ENCODE results near the gene RAB44. TPM values are rescaled to one million over a fixed set of nuclear protein-coding genes. Genes with fewer than 3 reads are reported as not detected.

Gene RAB44
- total and polyA plus RNA-seq, 9 of the 15 experiments (the other 6 are each of a cell fraction or from before 2014, with no cell fraction given): not detected

- TF ChIP-seq, protein P1, sequence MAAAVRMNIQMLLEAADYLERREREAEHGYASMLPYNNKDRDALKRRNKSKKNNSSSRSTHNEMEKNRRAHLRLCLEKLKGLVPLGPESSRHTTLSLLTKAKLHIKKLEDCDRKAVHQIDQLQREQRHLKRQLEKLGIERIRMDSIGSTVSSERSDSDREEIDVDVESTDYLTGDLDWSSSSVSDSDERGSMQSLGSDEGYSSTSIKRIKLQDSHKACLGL (CRISPR knock-in tag; IDR thresholded peaks at IDR 0.05; ENCODE audit: borderline replicate concordance, poor library complexity, severe bottlenecking): no peak
Observed at GRCh38 chr6:36712816-36713215, 15.2 kb downstream of the RAB44 start (continued).

- Histone ChIP-seq H3K4me3 (no peak overlapping the region), H3K9me1 (ENCODE audit: control insufficient read depth, insufficient read depth, low read length) (no peaks in the 10 kb centered on the region), H3K9me3 (replicated peaks; ENCODE audit: control insufficient read depth, insufficient read depth, low read depth, low read length) (no peaks in the 10 kb centered on the region), H2AFZ (ENCODE audit: low read depth, low read length) (no peak overlapping the region), H3K79me2 (ENCODE audit: control insufficient read depth, insufficient read depth, low read length) (no peaks in the 10 kb centered on the region), H3K4me1 (replicated peaks in 1 of 2; ENCODE audit: control insufficient read depth in 2 of 2, insufficient read depth in 2 of 2, low read length in 2 of 2) (peaks cover 0 to 6% of the 10 kb centered on the region in 2 experiments; a peak in 1 of 5 replicates), H3K36me3 (ENCODE audit: control insufficient read depth, insufficient read depth, low read length) (no peaks in the 10 kb centered on the region), H3K4me2 (ENCODE audit: insufficient read depth, low read length) (no peak overlapping the region), H3K27me3 (ENCODE audit: control insufficient read depth in 2 of 2, insufficient read depth in 2 of 2, low read length in 2 of 2) (peaks cover 31 to 73% of the 10 kb centered on the region in 2 experiments), H4K20me1 (replicated peaks; ENCODE audit: control insufficient read depth, insufficient read depth, low read length) (peaks cover 10% of the 10 kb centered on the region; the same call in 1 of the 2 replicates), H3K27ac (ENCODE audit: extremely low read depth, low read depth, low read length) (no peak overlapping the region), H3K9ac (ENCODE audit: insufficient read depth in 1 of 2, low read depth in 2 of 2, low read length in 2 of 2) (no peak overlapping the region; a peak in 1 of 4 replicates)
- in situ Hi-C loops (cut with MboI) (no loop called here), intact Hi-C loops (cut with micrococcal nuclease) (no loop called here)
- 2% methylated on average over 8 of the region's 8 CpGs for WGBS (ENCODE audit: insufficient coverage, low coverage, missing lambda C conversion rate)
- TF ChIP-seq ZFP36 (IDR thresholded peaks at IDR 0.05; ENCODE audit: low read depth, low read length, partially characterized antibody): peak; percentile 27
- no peak for TF ChIP-seq LEF1 (IDR thresholded peaks at IDR 0.05)
- ChIA-PET POLR2A (interaction anchor here (0.6 kb wide), 1 partner anchor 83 kb away, joined by 3 read pairs; no protein-coding TSS in a partner anchor), CTCF (ENCODE audit: low intra/inter-chr PET ratio) (no interaction called here)
- no peak for DNase-seq (ENCODE audit: extremely low read depth in 1 of 4, low spot score in 3 of 4)
- BruUV-seq (replicated peaks): no TSS peak
- ATAC-seq: no peak
- no peak for FAIRE-seq
Observed at GRCh38 chr6:36713846-36714245, 16.2 kb downstream of the RAB44 start.

DNA sequence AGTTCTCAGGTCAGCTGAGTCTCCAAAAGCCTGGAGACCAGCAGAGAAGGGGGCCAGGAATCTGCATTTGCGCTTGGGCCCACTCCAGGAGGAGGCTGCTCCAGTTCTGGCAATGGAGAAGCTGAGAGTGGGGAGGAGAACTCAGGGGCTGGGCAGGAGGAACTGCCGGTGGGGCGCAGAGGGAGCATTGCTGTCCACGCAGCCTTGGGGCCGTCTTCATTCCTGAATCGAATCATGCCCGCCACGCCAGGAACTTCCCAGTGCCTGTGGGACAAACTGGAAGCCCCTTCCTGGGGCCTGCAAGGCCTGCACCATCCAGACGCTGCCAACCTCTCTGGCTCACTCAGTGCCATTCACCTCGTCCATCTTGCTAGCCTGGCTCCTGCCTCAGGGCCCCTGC lies 16.9 kb downstream of the RAB44 start:
- no peak overlapping the region for H2AFZ ChIP-seq (ENCODE audit: low read depth, low read length)
- H3K9ac ChIP-seq (ENCODE audit: insufficient read depth in 1 of 2, low read depth in 2 of 2, low read length in 2 of 2): peak overlapping the region in 1 of 2 experiments; percentile 40; a peak in 1 of 4 replicates
- no peak overlapping the region for H3K27ac ChIP-seq (ENCODE audit: extremely low read depth, low read depth, low read length)
- in situ Hi-C loops (cut with MboI) (no loop called here), intact Hi-C loops (cut with micrococcal nuclease) (no loop called here)
- ATAC-seq (no peak), FAIRE-seq (no peak), DNase-seq (ENCODE audit: extremely low read depth in 1 of 4, low spot score in 3 of 4) (no peak)
- no peaks in the 10 kb centered on the region for H3K9me3 ChIP-seq (replicated peaks; ENCODE audit: control insufficient read depth, insufficient read depth, low read depth, low read length)
- ChIA-PET CTCF (ENCODE audit: low intra/inter-chr PET ratio) (no interaction called here), POLR2A (no interaction called here)
- no peak overlapping the region for H3K4me2 ChIP-seq (ENCODE audit: insufficient read depth, low read length)
- no TSS peak for BruUV-seq (replicated peaks)
- H3K79me2 ChIP-seq (ENCODE audit: control insufficient read depth, insufficient read depth, low read length): no peaks in the 10 kb centered on the region
- peaks cover 31 to 77% of the 10 kb centered on the region in 2 experiments for H3K27me3 ChIP-seq (ENCODE audit: control insufficient read depth in 2 of 2, insufficient read depth in 2 of 2, low read length in 2 of 2)
- H3K4me3 ChIP-seq: no peak overlapping the region
- WGBS (ENCODE audit: insufficient coverage, low coverage, missing lambda C conversion rate): 2% methylated on average over 10 of the region's 10 CpGs
- H3K4me1 ChIP-seq (replicated peaks in 1 of 2; ENCODE audit: control insufficient read depth in 2 of 2, insufficient read depth in 2 of 2, low read length in 2 of 2): peaks cover 0 to 6% of the 10 kb centered on the region in 2 experiments; a peak in 1 of 5 replicates
- peaks cover 15% of the 10 kb centered on the region; the same call in 1 of the 2 replicates for H4K20me1 ChIP-seq (replicated peaks; ENCODE audit: control insufficient read depth, insufficient read depth, low read length)
- no peaks in the 10 kb centered on the region for H3K9me1 ChIP-seq (ENCODE audit: control insufficient read depth, insufficient read depth, low read length)
- H3K36me3 ChIP-seq (ENCODE audit: control insufficient read depth, insufficient read depth, low read length): no peaks in the 10 kb centered on the region
- no peak for TF ChIP-seq SMAD2 (IDR thresholded peaks at IDR 0.05; ENCODE audit: low read depth, low read length)
- TF ChIP-seq, protein P2, sequence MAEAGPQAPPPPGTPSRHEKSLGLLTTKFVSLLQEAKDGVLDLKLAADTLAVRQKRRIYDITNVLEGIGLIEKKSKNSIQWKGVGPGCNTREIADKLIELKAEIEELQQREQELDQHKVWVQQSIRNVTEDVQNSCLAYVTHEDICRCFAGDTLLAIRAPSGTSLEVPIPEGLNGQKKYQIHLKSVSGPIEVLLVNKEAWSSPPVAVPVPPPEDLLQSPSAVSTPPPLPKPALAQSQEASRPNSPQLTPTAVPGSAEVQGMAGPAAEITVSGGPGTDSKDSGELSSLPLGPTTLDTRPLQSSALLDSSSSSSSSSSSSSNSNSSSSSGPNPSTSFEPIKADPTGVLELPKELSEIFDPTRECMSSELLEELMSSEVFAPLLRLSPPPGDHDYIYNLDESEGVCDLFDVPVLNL (CRISPR knock-in tag; IDR thresholded peaks at IDR 0.05; ENCODE audit: low read depth): no peak
- TF ChIP-seq PHTF2 (CRISPR knock-in tag; IDR thresholded peaks at IDR 0.05): no peak
- TF ChIP-seq SRSF1 (IDR thresholded peaks at IDR 0.05; ENCODE audit: low read depth, low read length): no peak
- no peak for TF ChIP-seq SIX5 (IDR thresholded peaks at IDR 0.05; ENCODE audit: borderline replicate concordance in 1 of 2, insufficient read depth in 1 of 2, low read depth in 1 of 2, low read length in 2 of 2)
- no peak for TF ChIP-seq RBM34 (IDR thresholded peaks at IDR 0.05; ENCODE audit: borderline replicate concordance, insufficient read depth, low read length)
- TF ChIP-seq ZKSCAN1 (IDR thresholded peaks at IDR 0.05; ENCODE audit: low read depth, low read length): no peak
- TF ChIP-seq HCFC1 (IDR thresholded peaks at IDR 0.05; ENCODE audit: low read depth, low read length): no peak
- TF ChIP-seq KLF13 (tag; IDR thresholded peaks at IDR 0.05; ENCODE audit: borderline replicate concordance, low read depth): no peak
- TF ChIP-seq SP1 (CRISPR knock-in tag; IDR thresholded peaks at IDR 0.05): no peak
- TF ChIP-seq SUPT5H (IDR thresholded peaks at IDR 0.05): no peak

Data from K562 (cell line).